ENCODE measurements around the gene ACACA.
"Not testable (repeated sequence)": the region's sequence is repeated elsewhere in the genome, so short reads cannot be mapped to it uniquely, and the experiment has no call there.

ACACA gene

DNA sequence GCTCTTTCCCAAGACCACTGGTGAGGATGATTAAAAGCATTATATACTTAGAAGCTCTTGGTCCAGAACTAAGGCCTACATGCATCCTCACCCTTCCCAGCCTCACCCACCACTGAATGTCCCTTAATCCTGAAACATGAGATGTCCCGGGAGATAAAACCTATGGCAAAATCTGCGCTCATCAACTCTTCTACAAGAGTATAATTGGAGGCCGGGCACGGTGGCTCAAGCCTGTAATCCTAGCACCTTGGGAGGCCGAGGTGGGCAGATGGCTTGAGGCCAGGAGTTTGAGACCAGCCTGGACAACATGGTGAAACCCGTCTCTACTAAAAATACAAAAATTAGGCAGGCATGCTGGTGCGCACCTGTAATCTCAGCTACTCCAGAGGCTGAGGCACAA lies 13.3 kb downstream of the ACACA start:
- DNase-seq = no peak

DNA sequence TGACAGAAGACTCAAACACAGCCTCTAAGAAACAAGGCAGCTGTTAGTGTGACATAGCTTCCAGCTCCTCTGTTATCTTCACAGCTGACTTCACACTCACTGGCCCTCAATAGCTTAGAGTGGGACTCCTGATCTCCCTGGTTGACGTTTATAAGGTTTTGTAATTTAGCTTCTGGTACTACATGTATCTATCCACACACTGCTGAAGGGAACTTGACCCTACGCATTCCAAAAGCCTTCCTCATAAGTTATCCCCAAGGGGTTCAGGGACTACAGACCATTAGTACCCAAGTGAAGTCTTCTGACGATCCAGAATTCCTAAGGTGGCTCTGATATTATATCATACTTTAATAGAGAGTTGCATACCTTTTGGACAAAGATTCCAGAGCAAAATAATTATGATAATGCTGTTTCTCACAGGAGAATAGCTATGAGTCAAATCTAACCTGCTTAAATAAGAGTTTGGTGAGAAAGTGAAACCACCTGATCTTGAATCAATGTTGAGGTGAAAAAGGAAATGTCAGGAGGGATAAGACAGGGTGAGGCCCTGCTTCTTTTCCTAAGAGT lies 14.5 kb downstream of the ACACA start:
- peak; percentile 67 for DNase-seq

DNA sequence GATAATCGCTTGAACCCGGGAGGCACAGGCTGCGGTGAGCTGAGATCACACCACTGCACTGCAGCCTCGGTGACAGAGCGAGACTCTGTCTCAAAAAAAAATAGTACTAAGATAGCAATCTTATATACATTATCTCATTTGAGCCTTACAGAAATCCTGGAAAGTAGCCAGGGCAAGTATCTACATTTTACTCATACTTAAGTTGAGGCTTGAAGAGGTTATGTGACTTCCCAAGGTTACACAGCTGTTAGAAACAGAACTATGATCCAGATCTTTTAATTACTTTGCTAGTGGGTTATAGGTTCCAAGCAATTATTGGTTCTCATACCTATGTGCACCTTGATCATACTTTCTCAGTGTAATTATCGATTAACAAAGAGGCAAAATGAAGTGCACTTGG lies 15.5 kb downstream of the ACACA start:
- DNase-seq = peak; percentile 35

DNA sequence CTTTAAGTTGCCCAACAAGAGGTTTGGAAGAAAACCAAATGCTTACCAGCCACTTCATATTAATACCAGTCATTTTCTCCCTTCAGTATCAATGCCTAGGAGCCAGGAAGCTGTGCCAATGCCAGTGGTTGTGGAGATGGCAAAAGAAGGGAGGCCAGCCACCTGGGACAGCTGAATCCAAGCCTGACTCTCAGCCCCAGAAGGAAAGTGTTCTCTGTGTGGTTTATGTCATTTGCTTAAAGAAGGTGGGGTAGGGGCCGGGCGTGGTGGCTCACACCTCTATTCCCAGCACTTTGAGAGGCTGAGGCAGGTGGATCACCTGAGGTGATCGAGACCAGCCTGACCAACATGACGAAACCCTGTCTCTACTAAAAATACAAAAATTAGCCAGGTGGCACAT lies 17.5 kb downstream of the ACACA start:
- no peak for DNase-seq

DNA sequence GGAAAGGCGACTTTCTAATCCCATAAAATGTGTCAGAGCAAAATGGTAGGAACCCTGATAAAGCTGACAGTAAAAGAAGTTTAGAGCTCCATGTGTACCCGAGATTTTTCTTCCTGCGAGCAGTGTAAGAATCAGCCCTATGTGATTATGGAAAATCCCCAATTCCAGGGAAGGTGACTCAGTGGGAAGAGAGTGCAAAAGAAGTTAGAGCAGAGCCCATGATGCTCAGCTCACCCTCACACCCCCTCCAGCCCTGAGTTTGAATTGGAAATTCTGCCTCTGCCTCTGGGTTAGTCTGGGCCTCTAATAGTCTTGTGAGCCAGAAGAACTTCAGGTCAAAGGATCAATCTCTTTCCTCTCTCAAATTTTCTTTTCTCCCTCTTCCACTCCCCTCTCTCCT lies 18.4 kb downstream of the ACACA start:
- peak; percentile 49 for DNase-seq

DNA sequence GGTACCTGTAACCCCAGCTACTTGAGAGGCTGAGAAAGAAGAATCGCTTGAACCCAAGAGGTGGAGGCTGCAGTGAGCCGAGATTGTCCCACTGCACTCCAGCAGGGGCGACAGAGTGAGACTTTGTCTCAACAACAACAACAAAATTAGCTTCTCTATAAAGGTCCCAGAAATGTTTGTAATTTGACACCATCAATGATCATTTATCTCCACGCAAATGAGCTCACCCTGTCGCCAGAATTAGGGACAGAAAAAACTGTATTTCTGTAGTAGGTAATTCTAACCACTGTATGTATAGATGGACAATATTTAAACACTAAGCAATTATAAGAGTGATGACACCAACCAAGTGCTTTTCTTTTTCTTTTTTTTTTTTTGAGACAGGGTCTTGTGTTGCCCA lies 20.2 kb downstream of the ACACA start:
- no peak for DNase-seq

DNA sequence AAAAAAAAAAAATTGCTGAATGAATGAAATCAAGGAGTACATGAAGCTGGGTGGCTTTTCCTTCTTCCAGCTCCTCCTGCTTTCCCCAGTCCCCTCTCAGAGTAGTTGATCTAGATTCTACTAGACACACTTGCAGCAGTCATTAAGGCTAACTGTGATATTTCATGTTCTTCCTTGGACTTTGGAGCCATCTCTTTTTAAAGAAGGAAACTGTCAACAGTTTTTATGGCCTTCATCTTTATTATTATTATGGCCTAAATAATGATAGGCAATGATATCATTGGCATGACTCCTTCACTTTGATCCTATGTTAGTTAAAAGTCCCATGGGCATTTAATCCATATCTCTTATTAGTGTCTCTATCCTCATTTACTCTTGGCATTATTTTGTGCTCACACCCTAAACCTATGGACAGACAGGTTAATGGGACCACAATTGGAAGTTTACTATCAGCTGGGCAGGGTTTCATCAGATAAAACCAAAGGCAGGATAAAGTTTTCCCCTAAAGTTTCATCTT lies 21.1 kb downstream of the ACACA start:
- no peak for DNase-seq

DNA sequence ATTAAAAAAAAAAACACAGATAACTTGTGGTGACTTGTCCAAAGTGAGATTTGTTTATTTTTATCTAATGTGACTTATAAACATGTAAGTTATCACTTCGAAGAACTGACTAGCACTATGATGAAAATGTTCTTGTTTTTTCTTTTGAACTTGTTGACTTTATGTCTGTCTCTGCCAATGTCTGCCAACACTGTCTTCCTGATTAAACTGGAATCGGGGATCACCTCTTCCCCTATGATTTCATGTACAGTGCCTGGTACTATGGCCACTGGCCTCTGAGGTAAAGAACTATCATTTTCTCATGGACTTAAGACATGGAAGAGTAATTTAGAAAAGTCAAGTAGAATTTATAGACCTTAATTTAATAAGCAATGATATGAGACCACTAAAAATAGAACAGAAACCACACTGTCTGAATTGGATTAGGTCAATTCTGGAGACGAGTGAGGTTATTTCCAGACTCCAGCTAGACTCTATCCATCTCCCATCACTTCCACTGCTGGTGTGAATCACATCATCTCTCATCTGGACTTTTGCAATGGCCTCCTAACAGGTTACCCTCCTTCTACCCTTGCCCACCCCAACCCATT lies 22.0 kb downstream of the ACACA start:
- no peak for DNase-seq

DNA sequence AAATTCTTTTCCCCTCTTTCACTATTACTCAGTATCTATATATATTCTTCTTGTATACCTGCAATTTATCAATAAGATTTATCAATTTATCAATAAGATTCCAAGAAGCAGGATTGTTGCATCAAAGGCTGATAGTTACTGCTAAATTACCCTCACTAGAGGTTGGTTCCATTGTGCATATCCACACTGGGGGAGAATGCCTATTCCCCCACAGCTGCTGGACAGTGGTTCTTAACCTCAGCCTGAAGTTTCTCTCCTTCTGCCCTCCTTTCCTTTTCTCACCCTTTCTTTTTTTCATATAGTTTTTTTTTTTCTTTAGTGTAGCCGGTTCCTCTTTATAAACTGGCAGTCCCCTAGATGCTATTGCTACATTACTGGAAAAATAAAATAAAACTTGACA lies 24.6 kb downstream of the ACACA start:
- DNase-seq = no peak

DNA sequence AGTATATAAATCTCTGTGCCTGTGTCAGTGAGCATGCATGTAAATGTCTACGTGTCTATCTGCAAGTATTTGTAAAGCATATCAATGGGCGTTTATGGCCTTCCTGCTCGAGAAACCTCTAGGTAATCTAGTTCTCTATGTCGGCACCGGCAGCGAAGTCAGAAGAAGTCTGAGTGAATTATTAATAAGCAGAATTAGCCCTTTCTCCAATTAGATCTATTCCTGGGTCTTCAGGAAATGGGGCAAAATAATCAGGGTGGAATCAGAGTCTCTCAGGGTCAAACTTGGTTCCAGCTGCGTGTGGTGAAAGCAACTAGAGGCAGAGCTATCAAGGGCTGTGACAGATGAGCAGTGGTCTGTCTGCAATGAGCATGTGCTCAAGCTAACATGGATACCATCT lies 30.9 kb downstream of the ACACA start, which contains the start of gene C17orf78:
C17orf78 (plus strand) TSS at position 280 of the 400 bp plus-strand sequence; CDS start at position 388, 108 bp downstream.
- no peak for DNase-seq

DNA sequence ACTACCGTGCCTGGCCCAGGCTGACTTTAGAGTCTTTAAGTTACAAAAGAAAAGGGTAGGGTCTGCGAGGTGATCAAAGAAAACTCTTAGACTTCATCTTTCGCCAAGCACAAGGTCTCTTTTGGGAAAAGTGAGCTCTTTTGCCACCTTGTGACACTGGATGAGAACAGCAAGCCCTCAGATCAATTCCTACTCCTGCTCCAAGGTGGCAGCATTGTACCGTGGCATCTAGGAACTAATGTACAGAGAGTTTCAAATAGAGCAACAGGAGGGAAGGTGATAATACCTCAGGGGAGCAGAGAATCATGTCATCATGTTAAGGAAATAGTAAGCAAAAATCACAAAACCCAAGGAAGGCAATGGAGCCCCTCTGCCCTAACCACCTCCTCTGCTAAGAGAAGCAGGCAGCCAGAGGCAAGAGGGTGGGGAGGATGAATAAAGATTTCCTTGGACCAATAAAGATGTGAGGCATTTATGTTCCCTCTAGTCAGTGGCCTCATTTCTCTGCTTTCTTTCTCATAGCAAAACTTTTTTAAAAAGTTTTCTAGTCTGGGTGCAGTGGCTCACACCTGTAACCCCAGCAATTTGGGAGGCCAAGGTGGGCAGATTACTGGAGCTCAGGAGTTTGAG lies 33.0 kb downstream of the ACACA start:
- DNase-seq = peak; percentile 76

DNA sequence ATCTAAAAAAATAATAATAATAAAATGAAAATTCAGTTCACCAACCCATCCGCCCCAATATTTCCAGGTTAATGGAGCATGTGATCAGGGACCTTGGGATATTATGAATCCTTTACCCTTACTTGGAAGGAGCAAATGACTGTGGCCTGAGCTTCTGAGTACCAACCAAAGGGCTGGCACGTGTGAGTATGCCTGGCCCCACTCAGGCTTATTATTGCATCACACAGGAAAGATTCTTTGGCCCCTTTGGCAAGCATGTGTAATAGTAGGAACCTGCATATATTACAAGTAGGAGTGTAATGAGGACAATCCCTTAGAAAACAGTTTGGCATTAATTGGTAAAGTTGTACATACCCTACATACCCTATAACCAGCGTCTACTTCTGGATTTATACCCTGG lies 38.1 kb downstream of the ACACA start:
- no peak for DNase-seq

DNA sequence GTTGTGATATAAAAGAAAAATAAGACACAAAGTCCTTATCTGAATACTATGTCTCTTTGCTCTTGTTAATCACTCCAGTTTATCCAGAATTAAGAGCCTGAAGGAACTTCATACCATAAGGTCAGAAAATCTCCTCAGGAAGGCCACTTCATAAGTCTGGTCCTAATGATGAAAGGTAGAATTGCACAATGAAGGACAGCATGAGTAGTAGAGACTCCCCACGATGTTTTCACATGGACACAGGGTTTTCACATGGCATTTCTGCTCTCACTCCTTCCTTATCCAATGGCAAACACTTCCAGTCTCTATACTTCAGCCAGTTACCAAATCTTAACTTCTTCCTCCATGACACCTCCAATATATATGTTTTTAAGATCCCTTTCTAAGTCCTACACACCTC lies 41.0 kb downstream of the ACACA start:
- no peak for DNase-seq

DNA sequence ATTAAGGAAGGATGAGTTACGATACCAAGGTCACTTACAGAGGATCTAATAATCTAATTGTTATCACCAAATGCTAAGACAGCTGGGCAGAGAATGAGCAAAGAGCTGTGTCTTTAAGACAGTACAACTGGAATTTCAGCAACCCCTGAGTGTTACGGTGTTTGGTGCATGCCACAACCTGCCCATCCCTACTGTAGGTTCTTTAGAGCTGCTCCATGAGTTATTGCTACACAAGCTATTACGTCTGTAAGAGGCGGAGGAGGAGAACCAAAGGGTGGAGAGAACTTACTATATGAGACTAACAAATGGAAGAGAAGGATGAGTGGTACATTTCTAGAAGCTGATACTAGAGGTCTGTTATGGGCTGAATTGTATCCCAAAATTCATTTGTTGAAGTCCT lies 45.1 kb downstream of the ACACA start:
- DNase-seq = no peak

DNA sequence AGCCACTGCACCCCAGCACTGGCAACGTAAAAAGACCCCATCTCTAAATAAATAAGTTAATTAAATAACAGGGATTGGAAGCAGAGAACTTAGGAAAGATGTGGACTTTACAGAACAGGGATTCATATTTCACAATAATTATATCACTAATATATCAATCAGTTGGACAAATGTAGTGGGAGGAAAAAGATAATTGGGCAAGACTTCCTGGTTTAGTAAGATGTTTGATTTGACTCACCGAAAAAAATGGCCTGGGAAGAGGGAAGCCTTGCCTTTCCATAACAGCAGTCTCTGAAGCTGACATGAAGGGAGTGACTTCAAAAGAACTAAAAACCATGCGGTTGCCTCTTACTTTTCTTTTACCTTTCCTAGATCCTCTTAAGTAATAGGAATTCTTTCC lies 46.0 kb downstream of the ACACA start:
- no peak for DNase-seq

DNA sequence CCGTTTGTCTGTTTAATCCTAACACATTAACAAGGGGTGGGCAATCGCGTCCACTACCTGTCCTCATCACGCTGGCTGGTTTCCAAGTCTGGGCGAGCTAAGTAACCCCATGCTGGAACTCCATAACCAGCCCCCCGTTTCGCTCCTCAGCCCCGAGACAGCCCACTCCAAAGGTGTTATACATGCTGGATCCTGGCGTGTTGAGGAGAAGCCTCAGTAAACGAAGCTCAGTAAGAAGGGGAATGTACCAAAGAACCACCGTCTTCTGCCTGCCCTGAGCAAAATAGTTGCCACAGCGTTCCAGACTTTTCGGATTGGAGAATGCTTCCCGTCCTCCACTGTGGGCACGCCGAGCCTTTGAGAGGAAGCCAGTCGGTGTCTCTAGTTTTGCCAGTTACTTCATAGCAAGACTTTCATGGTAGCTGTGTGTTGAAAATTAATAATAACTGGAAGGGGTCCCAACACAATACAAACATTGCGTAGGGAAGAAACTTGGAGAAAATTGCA lies 46.9 kb downstream of the ACACA start:
- DNase-seq = no peak

DNA sequence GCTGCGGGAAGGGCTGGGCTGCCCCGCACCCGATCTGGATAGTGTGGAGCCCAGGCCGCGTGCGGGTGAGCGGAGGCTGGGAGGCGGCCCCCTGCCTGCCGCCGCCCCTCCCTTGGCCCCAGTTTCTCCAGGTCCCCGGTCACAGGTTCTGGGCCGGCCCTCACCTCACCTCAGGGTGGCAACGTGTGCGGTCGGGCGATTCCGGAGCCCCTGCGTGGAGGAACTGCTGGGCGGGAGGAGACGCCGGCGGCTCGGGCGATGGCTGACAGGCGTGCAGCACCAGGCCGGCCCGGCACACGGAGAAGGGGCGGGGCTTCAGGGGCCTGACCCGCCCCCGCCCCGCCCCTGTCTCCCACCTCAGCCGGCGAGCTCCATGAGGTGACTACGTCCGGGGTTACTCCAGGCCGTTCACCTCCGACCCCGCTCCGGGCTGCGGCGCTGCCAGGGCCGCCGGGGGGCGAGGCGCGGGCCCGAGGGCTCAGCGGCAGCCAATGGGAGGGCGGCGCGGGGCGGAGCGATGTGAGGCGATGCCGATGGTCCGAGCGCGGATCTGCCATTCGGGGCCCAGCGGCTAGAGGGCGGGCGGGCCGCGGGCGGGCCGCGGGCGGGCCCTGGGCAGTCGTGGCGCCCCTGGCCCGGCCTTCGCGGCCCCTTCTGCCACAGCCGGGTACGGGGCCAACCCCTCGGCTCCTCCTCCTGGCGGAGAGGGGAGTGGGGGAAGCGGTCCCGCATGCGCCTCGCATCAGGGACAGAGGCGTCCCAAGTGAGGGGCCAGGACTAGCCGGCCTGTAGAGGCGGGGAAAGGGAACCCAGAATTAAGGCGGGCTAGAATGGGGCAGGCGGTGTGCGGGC lies 47.6 kb downstream of the ACACA start:
- DNase-seq = peak; percentile 91

DNA sequence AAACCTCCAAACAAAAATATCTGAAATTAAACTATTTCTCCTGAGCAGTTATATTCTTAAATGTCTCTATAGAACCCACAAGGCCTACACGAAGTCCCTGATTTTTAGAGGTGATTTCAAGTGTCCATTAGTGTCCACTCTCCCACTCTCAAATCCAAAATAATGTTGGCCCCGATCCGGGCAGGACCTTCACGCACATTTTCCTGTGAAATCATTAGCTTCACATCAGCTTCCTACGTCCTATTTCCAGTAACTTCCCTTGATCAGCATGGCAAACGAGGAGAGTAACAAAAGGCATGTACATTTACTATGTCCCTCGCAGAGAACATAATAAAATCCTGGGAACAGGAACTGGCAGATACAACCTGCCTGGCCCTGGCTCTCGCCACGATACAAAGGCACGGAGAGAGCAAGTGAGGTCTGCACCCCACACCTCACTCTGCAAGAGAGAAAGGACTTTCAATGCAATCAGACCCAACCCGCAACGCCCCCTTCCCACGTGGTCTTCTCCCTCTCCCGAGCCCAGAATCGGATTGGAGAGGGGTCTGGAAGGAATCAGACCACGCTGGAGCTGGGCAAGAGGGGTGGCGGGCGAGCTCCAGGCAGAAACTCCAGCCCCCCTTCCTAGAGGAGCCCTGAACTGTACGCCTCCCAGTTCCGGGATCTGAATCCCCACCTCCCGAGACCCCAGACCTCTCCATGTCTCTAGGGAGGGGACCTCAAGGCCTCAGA lies 48.4 kb downstream of the ACACA start:
- DNase-seq = peak; percentile 54

DNA sequence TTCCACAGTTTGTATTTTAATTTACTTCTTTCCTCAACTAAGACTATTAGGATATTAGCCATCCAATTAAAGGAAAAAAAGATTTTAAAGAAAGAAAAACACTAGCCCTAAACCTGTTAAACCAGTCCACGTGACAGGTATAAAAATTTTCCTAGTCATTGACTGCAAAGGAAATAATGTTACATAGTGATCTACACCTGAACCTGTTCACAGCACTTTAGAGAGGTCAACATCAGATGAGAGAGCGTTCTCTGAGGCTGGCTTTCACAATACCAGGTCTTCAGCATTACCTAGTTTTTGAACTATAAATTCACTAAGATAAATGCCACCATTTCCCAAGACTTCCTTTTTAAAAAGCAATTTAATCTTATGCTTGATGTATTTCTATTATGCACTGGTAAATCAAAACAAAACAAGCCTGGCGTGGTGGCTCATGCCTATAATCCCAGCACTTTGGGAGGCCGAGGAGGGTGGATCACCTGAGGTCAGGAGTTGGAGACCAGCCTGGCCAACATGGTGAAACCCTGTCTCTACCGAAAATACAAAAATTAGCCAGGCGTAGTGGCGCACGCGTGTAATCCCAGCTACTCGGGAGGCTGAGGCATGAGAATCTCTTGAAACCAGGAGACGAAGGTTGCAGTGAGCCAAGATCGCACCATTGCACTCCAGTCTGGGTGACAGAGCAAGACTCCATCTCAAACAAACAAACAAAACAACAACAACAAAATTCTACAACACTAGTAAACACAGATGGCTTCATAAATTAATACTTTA lies 49.7 kb downstream of the ACACA start:
- DNase-seq = not testable (repeated sequence)

DNA sequence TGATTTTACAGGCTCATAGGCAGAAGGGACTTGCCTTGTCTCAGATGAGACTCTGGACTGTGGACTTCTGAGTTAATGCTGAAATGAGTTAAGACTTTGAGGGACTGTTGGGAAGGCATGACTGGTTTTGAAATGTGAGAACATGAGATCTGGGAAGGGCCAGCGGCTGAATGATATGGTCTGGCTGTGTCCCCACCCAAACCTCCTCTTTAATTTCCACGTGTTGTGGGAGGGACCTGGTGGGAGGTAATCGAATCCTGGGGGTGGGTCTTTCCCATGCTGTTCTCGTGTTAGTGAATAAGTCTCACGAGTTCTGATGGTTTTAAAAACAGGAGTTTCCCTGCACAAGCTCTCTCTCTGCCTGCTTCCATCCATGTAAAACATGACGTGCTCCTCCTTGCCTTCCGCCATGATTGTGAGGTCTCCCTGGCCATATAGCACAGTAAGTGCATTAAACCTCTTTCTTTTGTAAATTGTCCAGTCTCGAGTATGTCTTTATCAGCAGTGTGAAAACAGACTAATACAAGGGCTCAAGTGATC lies 59.7 kb downstream of the ACACA start:
- not testable (repeated sequence) for DNase-seq

DNA sequence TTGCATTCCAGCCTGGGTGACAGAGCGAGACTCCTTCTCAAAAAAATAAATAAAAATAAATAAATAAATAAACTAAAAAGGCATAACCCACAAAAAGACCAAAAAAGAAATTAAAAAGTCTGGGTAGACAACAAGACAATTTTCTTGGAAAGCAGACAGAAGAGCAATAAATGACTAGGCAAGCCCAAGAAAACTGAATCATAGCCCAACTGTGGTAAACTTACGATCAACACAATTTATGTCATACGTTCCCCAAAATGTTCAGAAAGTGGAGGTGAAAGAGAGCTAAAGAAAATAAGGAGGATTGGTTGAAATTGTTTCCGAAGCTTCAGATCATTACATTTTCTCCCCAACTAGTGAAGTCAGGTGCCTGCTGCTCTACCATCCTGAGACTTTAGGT lies 62.1 kb downstream of the ACACA start:
- DNase-seq = no peak
